ENCODE results near the gene TK2.
"Not testable (repeated sequence)": the region's sequence is repeated elsewhere in the genome, so short reads cannot be mapped to it uniquely, and the experiment has no call there.

The TK2 gene

GRCh38 chr16:66568355-66568754 is 18.4 kb upstream of the TK2 start:
- Histone ChIP-seq H3K9me3 (ENCODE audit: severe bottlenecking) (no peaks in the 10 kb centered on the region), H3K27ac (no peak overlapping the region), H3K4me3 (ENCODE audit: low read depth, low read length) (no peak overlapping the region), H3K36me3 (peaks cover 33% of the 10 kb centered on the region), H3K27me3 (ENCODE audit: insufficient read depth, low read depth, severe bottlenecking) (no peaks in the 10 kb centered on the region)
- no peak for DNase-seq
- no peak for TF ChIP-seq CTCF (IDR thresholded peaks at IDR 0.05; ENCODE audit: low read depth, low read length)

GRCh38 chr16:66567270-66567669 is 17.3 kb upstream of the TK2 start:
- not testable (repeated sequence) for H3K27me3 ChIP-seq (ENCODE audit: insufficient read depth, low read depth, severe bottlenecking); H3K4me3 ChIP-seq (ENCODE audit: low read depth, low read length); H3K27ac ChIP-seq; H3K9me3 ChIP-seq (ENCODE audit: severe bottlenecking); DNase-seq
- H3K36me3 ChIP-seq = peaks cover 35% of the 10 kb centered on the region

GRCh38 chr16:66566051-66566901 is 16.4 kb upstream of the TK2 start, which contains the start of gene CMTM1:
Gene CMTM1 (plus strand): TSS chr16:66566439. CDS start chr16:66566514, 75 bp downstream.
- H3K36me3 ChIP-seq = peaks cover 38% of the 10 kb centered on the region
- DNase-seq = no peak

GRCh38 chr16:66563574-66564334 is 13.8 kb upstream of the TK2 start:
- DNase-seq = no peak
- TF ChIP-seq CTCF (IDR thresholded peaks at IDR 0.05; ENCODE audit: low read depth, low read length) = no peak
- no peak overlapping the region for H3K27ac ChIP-seq
- H3K27me3 ChIP-seq (ENCODE audit: insufficient read depth, low read depth, severe bottlenecking) = no peaks in the 10 kb centered on the region
- H3K36me3 ChIP-seq = peaks cover 53% of the 10 kb centered on the region
- no peak overlapping the region for H3K4me3 ChIP-seq (ENCODE audit: low read depth, low read length)
- no peaks in the 10 kb centered on the region for H3K9me3 ChIP-seq (ENCODE audit: severe bottlenecking)

More at GRCh38 chr16:66566051-66566901, 16.4 kb upstream of the TK2 start, which contains the start of gene CMTM1:
- H3K27ac ChIP-seq = no peak within 1 kb of the TSS
- H3K9me3 ChIP-seq (ENCODE audit: severe bottlenecking) = no peaks in the 10 kb centered on the region
- no peak within 1 kb of the TSS for H3K4me3 ChIP-seq (ENCODE audit: low read depth, low read length)
- no peak for TF ChIP-seq CTCF (IDR thresholded peaks at IDR 0.05; ENCODE audit: low read depth, low read length)
- H3K27me3 ChIP-seq (ENCODE audit: insufficient read depth, low read depth, severe bottlenecking) = no peaks in the 10 kb centered on the region

- Histone ChIP-seq H3K27me3 (ENCODE audit: insufficient read depth, low read depth, severe bottlenecking) (no peaks in the 10 kb centered on the region), H3K36me3 (peaks cover 61% of the 10 kb centered on the region), H3K27ac (no peak overlapping the region), H3K9me3 (ENCODE audit: severe bottlenecking) (no peaks in the 10 kb centered on the region), H3K4me3 (ENCODE audit: low read depth, low read length) (no peak overlapping the region)
- DNase-seq = no peak
- no peak for TF ChIP-seq CTCF (IDR thresholded peaks at IDR 0.05; ENCODE audit: low read depth, low read length)
These were observed 13.1 kb upstream of the TK2 start for GRCh38 chr16:66562986-66563385.

- Histone ChIP-seq H3K27me3 (ENCODE audit: insufficient read depth, low read depth, severe bottlenecking) (no peaks in the 10 kb centered on the region), H3K9me3 (ENCODE audit: severe bottlenecking) (no peaks in the 10 kb centered on the region), H3K36me3 (peaks cover 60% of the 10 kb centered on the region), H3K27ac (no peak overlapping the region), H3K4me3 (ENCODE audit: low read depth, low read length) (no peak overlapping the region)
- no peak for DNase-seq
- TF ChIP-seq CTCF (IDR thresholded peaks at IDR 0.05; ENCODE audit: low read depth, low read length) = no peak
These were observed 12.5 kb upstream of the TK2 start for GRCh38 chr16:66562409-66562808.

All from WERI-Rb-1 (cell line).